Activated CD8-positive, alpha-beta memory T cell treated with anti-CD3 and anti-CD28 coated beads for 24 hours (primary cell): ENCODE measurements around the gene FUT2.
"Not testable (repeated sequence)": the region's sequence is repeated elsewhere in the genome, so short reads cannot be mapped to it uniquely, and the experiment has no call there.

Source experiments
- DNase-seq: peaks from one replicate; pipeline ENCODE4 v3.0.0-alpha.2; 2020

Gene FUT2

GRCh38 chr19:48671446-48671995, 24.2 kb upstream of the FUT2 start:
- no peak for DNase-seq

GRCh38 chr19:48672994-48673393, 22.8 kb upstream of the FUT2 start, which contains the start of gene NTN5:
Gene NTN5, minus strand, starts transcription at chr19:48673017. Its CDS starts 2,031 bp downstream, at chr19:48670986.
- DNase-seq: no peak

GRCh38 chr19:48673436-48674100, 22.2 kb upstream of the FUT2 start:
- no peak for DNase-seq

DNA sequence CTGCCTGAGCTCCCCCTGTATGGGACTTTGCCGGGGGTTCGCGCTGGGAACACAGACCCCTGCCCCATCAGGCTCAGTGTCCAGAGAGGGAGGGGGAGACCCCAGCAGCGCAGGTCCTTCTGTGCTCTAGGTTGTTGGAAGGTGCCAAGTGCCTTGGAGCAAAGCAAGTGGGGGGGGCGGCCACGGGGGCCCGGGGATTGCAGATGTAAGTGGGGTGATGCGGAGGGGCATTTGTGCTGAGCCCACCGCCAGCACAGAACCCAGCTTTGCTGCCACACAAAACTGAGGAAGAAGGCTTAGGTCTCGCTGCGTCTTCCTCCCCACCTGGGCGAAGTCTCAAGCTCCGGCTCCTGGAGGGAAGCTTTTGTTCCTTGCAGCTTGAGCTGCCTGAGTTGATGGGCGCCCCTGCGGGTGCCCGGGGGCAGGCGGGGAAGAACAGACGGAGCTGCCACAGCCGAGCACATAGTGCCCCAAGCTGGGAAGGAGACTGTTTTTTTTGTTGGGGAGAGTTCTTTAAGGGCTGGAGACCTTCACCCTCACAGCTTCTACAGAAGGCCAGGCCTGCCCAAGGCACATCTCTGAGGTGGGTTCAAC, 21.5 kb upstream of the FUT2 start:
- no peak for DNase-seq

GRCh38 chr19:48674921-48675824, 20.6 kb upstream of the FUT2 start:
- peak; percentile 87 for DNase-seq

- DNase-seq: no peak
Observed at GRCh38 chr19:48676487-48676886, 19.3 kb upstream of the FUT2 start.

DNA sequence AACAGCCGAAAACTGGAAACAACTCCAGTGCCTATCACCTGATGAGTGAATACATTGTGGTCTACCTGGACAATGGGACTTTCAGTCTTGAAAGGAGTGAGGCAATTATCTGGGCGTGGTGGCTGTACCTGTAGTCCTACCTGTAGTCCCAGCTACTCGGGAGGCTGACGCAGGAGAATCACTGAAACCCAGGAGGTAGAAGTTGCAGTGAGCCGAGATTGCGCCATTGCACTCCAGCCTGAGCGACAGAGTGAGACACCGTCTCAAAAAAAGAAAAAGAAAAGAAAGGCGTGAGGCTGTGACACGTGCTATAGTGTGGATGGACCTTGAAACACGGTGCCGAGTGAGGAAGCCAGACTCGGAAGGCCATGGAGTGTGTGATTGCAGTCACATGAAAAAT, 18.9 kb upstream of the FUT2 start:
- no peak for DNase-seq

DNA sequence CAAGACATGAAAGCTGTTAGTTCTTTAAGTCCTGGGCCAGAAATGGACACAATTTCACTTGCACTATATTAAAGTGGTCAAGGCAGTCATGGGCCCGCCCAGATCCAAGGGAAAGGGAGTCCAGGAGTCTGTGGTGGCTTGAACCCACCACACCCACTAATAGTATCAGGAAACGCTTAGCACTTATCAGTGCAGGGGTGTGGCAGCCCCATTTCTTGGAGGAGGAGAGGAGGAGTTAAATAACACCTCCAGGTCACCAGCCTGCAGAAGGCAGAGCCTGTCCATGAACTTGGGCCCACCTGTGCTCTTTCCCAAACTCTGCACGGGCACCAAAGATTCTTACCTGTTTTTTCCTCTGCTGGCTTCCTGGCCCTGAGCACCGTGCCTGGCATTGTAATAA, 17.6 kb upstream of the FUT2 start:
- no peak for DNase-seq

- DNase-seq: not testable (repeated sequence)
Observed at GRCh38 chr19:48680006-48680405, 15.8 kb upstream of the FUT2 start.

DNA sequence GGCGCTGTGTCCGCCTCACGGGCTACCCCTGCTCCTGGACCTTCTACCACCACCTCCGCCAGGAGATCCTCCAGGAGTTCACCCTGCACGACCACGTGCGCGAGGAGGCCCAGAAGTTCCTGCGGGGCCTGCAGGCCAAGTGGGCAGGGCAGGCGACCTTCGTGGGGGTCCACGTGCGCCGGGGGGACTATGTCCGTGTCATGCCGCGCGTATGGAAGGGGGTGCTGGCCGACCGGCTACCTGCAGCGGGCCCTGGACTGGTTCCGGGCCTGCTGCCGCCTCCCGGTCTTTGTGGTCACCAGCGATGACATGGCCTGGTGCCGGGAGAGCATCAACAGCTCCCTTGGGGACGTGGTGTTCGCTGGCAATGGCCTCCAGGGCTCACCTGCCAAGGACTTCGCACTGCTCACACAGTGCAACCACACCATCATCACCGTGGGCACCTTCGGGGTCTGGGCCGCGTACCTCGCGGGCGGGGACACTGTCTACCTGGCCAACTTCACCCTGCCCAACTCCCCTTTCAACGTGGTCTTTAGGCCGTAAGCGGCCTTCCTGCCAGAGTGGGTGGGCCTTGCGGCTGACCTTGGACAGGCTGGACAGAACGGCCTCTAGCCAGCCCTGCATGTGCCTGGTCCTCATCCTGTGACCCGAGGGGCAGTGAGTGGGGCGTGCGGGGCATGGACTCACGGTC, 15.2 kb upstream of the FUT2 start:
- no peak for DNase-seq

- no peak for DNase-seq
Observed at GRCh38 chr19:48681127-48681470, 14.7 kb upstream of the FUT2 start.

GRCh38 chr19:48683349-48683748, 12.4 kb upstream of the FUT2 start:
- DNase-seq: peak; percentile 62

DNA sequence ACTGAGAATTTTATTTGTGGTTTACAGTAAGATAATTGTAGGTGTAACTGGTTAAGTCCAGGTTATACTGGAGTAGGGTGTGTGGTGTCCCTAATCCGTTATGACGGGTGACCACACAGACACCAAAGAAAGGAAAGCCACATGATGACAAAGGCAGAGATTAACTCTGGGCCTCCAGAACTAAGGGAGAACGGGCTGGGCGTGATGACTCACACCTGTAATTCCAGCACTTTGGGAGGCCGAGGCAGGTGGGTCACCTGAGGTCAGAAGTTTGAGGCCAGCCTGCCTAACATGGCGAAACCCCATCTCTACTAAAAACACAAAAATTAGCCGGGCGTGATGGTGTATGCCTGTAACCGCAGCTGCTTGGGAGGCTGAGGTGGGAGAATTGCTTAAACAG, 10.2 kb upstream of the FUT2 start:
- no peak for DNase-seq

DNA sequence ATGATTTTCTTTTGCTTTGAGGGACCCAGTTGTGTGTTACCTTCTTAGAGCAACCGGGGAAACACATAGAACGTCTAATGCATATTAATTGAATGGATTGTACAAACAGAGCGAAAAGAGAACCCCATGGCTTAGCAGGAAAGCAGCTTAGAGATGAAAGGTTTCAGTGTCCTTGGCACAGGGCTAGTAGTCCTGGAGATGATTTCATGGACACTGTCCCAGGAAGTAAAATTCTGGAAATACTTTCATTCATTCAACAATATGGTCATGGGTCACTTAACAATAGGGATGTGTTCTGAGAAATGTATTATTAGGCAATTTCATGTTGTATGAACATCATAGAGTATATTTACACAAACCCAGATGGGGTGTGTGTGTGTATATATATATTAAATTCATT, 9.7 kb upstream of the FUT2 start:
- no peak for DNase-seq

DNA sequence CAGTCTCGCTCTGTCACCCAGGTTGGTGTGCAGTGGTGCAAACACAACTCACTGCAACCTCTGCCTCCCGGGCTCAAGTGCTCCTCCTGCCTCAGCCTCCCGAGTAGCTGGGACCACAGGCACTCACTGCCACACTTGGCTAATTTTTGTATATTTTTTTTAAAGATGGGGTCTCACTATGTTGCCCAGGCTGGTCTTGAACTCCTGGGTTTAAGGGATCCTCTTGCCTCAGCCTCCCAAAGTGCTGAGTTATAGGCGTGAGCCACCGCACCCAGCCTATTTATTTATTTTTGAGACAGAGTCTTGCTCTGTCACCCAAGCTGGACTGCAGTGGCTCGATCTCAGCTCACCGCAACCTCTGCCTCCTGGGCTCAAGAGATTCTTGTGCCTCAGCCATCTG, 9.1 kb upstream of the FUT2 start:
- not testable (repeated sequence) for DNase-seq

DNA sequence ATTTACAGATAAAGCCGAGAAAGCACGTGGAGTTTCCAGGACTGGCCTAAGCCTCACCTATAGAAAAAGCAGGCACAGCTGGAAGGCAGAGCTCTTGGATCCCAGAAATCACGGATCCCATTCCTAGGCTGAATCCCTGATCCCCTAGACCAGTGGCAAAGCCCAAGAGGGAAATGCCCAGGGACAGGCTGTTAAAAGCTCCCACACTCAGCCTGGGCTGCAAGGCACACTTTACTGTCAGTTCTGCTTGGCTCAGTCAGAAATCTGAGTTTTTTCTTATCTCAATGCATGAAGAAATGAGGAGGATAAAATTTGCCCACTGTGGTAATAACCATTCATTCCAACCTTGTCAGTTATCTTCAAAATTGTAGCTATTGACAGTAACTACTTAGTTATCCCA, 8.0 kb upstream of the FUT2 start:
- DNase-seq: no peak

DNA sequence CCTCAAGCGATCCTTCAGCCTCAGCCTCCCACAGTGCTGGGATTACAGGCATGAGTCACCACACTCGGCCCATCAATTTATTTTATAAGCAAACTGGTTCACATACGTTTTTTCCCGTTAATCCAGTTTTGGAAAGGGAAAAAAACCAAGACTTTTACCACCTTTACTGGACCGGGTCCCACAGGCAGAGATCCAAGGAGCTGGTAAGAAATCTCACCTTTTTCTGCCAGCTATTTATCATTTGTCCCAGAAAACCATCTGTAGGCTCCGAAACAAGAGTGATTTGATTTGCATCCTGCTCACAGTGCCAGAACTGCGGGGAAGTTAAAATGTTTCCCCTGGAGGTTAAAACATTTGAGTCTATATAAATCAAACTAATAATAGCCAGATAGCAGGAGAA, 6.3 kb upstream of the FUT2 start:
- DNase-seq: no peak

GRCh38 chr19:48693629-48694028, 2.1 kb upstream of the FUT2 start:
- DNase-seq: not testable (repeated sequence)

- DNase-seq: peak; percentile 63
Observed at GRCh38 chr19:48696353-48697010, 711 bp downstream of the FUT2 start.

GRCh38 chr19:48698046-48698445, 2.3 kb downstream of the FUT2 start:
- no peak for DNase-seq

GRCh38 chr19:48702701-48703100, 6.9 kb downstream of the FUT2 start:
- DNase-seq: no peak

- DNase-seq: no peak
Observed at GRCh38 chr19:48703316-48703715, 7.5 kb downstream of the FUT2 start.

- no peak for DNase-seq
Observed at GRCh38 chr19:48705431-48705830, 9.7 kb downstream of the FUT2 start.
